ENCODE results near the gene NTM.

Gene NTM

GRCh38 chr11:131982154-131982553 is 611.7 kb downstream of the NTM start:
- DNase-seq, result no peak

GRCh38 chr11:131985846-131986301 is 615.5 kb downstream of the NTM start:
- DNase-seq, result no peak

GRCh38 chr11:131987703-131988102 is 617.3 kb downstream of the NTM start:
- DNase-seq, result no peak

GRCh38 chr11:131991606-131992005 is 621.2 kb downstream of the NTM start:
- DNase-seq, result no peak

DNA sequence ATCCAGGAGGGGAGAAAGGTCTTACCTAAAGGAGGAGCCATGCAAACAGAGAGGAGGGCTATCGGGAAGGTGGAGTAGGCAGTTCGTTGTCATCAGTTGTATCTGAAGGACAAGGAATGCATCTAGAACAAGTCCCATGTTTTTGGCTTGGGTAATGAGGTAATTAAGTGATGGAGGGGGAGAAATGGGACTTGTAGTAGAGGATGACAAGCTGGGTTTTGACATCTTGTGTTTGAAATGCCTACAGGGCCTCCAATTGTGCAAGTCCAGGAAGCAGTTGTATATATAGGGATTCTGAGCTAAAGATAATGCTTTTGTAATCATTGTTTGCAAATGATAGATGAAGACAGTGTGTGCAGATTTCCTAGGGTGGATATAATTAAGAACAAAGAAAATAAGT is 622.8 kb downstream of the NTM start:
- no peak for DNase-seq

GRCh38 chr11:131998020-131998419 is 627.6 kb downstream of the NTM start:
- no peak for DNase-seq

DNA sequence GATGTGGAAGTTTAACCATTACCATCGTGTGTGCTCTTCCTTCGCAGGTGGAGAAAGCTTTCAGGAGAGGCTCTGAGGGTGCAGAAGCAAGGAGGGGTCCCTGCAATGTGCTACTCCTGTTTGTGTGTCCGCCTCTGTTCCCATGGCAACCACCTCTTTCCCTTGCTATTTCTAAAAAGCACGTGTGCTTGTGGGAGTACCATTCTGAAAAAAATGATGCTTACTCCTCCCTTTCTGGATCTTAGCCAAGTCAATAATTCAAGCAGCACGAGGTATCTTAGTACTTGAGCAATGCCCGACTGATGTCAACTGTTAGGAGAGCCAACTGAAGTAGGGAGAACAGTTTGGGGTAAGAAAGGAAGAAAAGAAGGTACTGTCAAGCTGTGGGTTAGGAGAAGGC is 628.7 kb downstream of the NTM start:
- no peak for DNase-seq

GRCh38 chr11:131999955-132000354 is 629.5 kb downstream of the NTM start:
- no peak for DNase-seq

DNA sequence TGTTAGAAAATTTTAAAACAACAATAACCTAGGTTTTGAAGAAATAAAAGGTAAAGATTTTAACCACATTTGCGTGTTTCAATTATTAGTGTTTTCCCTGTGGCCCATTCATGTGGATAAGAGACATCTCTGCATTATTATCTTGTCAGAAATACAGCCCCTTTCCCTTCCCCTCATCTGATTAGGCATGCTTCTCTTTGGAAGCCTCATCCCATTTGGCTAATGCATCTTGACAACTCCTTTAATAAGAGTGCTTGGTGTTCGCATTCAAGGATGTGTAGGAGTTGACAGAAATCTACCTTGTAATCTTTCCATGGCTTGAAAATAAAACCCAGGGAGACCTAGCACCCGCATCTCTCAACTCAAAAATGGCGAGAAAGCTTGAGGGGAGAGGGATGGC is 635.5 kb downstream of the NTM start:
- DNase-seq, result no peak

- no peak for DNase-seq
Measured at GRCh38 chr11:132006884-132007580, 636.6 kb downstream of the NTM start.

GRCh38 chr11:132008226-132008625 is 637.8 kb downstream of the NTM start:
- DNase-seq, result no peak

DNA sequence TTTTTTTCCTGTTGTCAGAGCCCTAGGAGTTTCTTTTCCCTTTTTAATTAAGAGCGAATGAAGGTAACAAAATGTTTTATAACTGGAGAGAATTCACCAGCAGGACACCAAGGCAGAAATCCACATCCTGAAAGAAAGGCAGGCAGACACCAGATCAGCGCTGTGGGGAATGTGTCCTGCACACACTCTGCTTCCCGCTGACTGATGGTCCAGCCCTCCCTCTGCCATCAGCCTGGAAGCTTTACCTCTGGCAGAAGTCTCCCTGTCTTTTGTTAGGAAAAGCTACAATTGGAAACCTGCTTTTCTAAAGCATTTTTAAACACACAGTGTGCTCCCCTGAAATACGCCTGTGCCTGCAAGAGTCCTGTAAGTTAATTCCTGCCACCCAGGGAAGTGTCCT is 638.5 kb downstream of the NTM start:
- no peak for DNase-seq

DNA sequence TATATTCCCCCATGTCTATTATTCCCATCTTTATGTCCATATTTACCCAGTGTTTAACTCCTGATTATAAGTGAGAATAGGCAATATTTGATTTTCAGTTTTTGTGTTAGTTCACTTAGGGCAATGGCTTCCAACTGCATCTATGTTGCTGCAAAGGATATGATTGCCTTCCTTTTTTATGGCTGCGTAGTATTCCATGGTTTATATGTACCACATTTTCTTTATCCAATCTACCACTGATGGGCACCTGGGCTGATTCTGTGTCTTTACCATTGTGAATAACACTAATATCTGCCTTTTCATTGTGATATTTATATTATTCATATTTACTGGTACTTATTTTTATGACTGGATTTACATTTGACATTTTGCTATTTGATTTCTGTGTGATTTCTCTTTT is 649.6 kb downstream of the NTM start:
- no peak for DNase-seq

DNA sequence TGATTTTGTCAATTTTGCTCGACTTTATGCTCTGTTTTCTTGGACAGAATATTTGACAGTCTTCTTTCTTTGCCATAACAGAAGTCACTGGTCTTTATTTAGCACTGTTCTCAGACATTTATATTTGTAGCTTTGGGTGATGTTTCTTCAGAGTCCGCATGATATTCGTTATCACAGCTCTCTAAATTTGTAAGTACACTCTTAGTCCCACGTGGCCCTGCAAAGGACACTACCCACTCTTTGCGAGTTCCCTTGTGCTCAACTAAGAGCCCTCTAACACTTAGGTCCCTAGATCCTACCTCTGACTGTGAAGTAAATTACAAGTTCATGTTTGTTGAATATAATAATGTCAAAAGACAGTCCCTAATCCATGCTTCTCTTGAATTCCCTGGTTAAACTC is 651.9 kb downstream of the NTM start:
- no peak for DNase-seq

DNA sequence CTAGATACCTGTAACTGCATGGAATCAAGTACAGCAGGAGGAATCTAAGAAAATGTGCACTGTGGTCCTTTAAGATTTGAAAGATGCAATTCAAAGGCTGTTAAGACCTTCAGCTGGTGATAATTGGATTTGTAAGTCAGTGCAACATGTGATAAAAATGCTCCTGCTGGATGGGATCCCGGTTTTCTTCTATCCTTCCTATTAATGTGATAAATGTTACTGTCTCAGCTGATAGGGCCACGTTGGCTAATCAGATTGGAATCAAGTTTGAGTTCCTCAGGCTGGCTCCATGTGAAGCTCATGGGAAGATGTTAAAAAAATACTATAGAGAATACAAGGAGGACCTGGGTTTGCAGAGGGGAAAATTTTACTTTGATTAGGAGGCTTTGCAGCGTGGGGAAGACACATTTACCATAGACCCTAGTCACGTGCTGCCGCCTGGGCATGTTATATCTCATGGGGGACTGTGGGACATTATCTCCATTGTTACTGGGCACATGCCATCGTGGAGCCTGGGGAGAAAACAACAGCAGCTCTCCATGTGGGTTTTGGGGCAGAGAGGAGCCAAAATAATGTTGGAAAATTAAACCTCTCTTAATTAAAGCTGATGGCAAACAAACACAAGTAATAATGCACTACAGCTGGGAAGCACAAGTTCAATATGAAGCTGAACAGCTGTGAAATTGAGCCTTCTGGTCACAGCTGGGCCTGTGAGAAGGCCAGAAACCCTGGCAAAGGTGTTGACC is 652.5 kb downstream of the NTM start:
- no peak for DNase-seq

DNA sequence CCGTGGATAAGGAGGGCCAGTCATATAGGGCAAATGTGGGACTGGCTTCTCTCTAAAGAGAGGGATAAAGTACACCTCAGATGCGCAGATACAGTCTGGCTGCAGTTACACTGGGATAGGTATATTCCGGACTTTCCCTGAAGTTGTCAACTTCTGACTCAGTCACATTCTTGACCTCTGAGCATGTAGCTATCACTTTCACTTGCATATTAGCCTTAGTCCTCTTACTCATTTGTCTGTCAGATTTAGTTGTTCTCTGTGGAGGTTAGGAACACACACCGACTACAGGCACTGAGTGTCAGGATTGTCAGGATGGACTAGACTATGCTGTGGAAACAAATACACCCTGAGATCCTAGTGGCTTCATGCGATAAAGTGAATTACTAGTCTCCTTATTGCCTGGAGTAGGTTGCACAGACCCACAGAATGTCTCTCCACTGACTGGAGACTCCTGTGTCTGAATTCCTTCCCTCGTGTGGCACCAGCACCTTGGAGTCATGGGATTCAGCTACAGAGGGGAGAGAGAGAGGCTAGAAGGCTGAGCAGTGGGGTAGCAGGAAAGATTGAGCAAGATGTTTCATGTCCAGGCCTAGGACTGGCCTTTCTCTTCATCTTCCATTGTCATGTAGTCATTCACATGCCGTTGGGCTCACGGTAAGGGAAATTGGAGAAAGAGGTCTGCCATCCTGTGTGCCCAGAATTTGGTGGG is 654.3 kb downstream of the NTM start:
- DNase-seq, result no peak

DNA sequence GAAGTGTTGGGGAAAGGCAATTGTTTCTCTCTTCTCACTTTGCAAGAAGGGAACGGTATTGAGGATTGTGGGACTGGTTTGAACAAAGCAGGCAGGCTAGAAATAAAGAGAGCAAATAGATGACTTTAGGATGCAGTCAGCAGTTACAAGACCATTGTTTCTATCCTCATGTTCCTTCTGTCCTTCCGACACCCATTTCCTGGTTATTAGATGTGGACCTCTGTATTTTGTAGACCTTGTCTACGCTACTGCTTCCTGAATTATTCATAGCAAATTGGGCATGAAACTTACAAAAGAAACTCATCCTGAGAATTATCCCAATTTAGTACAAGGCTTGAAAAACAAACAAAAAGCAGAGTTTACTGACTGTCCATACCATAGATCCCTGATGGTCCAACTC is 656.3 kb downstream of the NTM start:
- no peak for DNase-seq

DNA sequence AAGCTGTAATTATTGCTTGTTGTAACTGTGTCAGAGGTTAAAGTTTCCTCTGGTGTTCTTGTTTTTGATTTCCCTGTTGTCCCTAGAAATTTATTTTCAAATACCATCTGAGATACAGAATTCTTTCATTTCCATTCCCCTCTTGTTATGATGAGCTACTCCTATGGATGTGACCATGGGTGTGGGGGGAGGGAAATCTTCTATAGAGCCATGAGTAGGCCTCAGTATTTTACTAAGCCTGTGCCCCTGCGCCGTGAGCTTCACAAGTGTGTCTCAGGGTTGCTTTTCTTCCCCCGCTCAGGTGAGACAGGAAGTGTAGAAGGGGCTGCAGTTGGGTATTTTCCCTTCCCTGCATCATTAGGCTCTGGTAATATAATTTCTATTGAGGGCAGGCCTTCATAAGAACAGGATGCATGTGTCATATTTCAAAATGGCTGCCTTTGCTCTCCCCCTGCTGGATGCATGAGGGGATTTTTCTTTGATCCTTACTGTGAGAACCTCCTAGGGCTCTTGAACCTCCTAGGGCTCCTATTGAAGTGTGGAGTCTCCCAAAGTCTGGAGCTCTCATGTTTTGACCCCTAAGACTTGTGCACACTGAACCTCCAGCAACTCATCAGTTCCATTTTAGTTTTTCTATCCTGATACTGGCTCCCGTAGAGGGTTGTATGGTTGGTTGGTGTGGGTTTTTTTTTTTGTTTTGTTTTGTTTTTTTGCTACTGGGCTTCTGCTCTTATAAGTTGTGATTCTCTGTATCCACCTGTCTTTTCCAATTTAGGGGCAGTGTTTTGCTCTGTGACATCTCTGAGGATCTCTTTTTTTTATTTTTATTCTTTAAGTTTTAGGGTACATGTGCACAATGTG is 658.2 kb downstream of the NTM start:
- DNase-seq, result no peak

- DNase-seq, result no peak
Measured at GRCh38 chr11:132030896-132031295, 660.5 kb downstream of the NTM start.

- DNase-seq, result no peak
Measured at GRCh38 chr11:132032555-132032954, 662.1 kb downstream of the NTM start.

GRCh38 chr11:132033051-132033450 is 662.6 kb downstream of the NTM start:
- DNase-seq, result no peak

DNA sequence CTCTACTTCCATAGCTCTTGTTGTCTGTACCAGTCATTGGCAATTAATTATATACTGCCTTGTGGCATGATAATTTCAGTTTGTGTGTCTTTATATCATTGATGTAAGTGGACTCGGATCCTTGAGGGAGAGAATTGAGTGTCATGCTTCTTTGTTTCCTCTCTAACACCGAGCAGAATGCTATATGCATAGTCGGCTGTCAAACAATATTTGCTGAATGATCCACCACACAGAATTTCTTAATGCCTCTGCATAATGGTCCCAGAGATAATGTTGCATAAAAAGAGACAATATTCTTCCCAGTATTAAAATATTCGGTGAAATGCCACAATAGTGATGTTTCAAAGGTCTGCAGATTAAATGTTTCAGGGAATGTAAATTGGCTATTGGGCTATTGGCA is 664.8 kb downstream of the NTM start:
- no peak for DNase-seq

DNA sequence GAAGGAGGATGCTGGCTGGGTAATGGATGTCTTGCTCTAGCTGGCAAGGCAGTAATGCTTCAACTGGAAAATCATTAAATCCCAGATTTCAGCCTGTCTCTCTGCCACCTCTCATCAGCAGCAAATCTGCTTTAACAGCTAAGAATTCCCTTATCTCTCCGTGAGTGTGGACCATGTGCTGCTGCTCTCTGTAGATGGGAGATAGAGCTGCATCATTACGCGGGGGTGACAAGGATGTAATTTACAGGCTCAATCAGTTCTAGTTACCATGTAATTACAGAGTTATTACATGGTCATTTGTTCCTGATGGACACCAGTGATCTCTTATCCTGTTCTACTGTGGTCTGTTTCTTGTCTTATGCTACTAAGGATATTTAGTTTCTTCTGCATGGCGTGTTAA is 665.4 kb downstream of the NTM start:
- no peak for DNase-seq

Measured in NCI-H510A treated with DMSO at 0.1 percent for 48 hours (cell line).